ENCODE data around the gene GCFC2.
"Not testable (repeated sequence)": the region's sequence is repeated elsewhere in the genome, so short reads cannot be mapped to it uniquely, and the experiment has no call there.

GCFC2 gene

DNA sequence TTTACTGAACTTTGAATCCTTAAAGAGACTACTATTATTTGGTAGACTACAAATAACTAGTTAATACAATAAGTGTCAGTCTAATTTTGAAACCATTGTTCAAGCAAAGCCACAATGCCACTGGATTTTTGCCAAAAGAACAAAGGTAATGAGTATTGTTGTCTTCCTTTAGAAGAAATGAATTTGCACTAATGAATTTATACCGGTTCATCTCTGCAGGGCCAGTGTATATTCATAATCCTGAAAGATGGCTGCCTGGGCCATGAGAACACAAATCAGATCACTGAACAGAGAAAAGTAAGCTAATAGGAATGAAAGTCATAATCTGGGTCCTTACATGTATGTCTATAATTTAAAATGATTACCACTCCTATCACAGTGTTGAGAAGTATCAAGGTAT, 31.2 kb downstream of the GCFC2 start:
- DNase-seq: no peak

DNA sequence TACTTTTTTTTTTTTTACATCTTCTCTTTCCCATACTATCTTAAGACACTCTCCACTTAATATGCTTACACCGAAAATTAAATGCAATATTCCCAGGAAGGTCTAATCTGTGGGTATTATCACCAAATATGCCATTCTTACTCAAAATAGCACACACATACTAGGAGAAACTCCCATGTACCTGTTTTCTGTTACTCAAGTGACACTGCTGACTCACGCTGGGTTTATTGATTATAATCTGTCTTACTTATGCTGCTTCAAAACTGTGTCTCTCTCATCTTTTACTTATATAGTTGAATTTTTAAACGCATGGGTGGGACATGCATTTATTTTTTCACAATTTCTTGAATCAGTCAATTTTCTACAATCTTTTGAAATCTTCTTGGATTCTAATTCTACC, 34.3 kb downstream of the GCFC2 start:
- DNase-seq: no peak

DNA sequence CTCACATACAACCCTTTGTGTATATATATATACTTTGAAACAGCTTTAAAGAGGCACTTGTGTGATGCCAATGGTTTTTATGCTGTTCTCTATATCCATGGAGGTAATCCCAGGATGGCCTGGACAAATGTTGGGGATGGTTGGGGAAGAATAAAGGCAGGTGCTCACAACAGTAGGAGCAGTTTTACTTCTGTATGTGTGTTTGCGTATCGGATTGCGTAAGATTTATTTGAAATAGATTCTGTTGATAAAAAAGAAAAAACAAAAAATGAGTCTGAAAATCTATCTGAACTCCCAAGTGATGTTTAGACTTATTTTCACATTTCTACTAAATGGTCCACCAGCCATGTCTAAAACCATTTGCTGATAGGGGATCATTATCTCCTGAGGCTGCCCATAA, 34.8 kb downstream of the GCFC2 start:
- DNase-seq: no peak

GRCh38 chr2:75675423-75675822, 35.3 kb downstream of the GCFC2 start:
- DNase-seq: not testable (repeated sequence)

DNA sequence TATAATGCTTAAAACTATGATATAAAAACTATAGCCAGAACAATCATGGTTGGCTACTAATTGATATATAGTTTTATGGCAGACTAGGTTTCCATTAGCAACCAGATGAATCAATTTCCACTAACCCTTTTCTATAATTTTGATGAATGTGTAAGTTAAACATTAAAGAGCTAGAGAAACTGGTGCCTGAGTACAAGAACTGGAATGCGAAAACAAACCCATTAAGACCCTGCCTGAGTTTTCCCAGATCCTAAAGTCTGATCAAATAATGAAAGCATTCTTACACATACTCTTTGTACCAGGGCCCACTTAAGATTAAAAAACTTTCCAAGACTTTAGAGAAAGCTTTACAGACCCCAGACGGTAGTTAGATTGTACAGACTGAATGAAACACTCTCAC, 42.8 kb downstream of the GCFC2 start:
- DNase-seq: no peak

GRCh38 chr2:75666911-75667310, 43.8 kb downstream of the GCFC2 start:
- no peak for DNase-seq

- DNase-seq: no peak
Observed at GRCh38 chr2:75657798-75658197, 52.9 kb downstream of the GCFC2 start.

DNA sequence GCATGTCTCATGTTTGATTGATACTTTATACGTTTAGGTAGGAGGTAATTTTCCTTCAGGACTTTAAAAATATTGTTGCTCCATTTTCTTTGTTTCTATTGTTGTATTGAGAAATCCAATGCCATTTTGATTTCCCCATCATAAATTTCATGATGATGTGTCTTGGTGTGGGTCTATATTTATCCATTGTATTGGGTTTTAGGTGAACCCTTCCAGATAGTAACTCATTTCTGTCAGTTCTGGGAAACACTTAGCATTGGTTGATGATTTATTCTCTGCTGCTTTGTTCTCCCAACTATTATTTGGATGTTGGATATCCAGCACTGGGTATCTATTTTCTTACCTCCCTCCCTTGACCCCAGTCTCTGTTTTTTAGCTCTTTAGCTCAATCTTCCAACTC, 54.2 kb downstream of the GCFC2 start:
- no peak for DNase-seq

GRCh38 chr2:75655861-75656260, 54.9 kb downstream of the GCFC2 start:
- no peak for DNase-seq

- no peak for DNase-seq
Observed at GRCh38 chr2:75654012-75654411, 56.7 kb downstream of the GCFC2 start.

GRCh38 chr2:75647771-75648170, 62.9 kb downstream of the GCFC2 start:
- no peak for DNase-seq

DNA sequence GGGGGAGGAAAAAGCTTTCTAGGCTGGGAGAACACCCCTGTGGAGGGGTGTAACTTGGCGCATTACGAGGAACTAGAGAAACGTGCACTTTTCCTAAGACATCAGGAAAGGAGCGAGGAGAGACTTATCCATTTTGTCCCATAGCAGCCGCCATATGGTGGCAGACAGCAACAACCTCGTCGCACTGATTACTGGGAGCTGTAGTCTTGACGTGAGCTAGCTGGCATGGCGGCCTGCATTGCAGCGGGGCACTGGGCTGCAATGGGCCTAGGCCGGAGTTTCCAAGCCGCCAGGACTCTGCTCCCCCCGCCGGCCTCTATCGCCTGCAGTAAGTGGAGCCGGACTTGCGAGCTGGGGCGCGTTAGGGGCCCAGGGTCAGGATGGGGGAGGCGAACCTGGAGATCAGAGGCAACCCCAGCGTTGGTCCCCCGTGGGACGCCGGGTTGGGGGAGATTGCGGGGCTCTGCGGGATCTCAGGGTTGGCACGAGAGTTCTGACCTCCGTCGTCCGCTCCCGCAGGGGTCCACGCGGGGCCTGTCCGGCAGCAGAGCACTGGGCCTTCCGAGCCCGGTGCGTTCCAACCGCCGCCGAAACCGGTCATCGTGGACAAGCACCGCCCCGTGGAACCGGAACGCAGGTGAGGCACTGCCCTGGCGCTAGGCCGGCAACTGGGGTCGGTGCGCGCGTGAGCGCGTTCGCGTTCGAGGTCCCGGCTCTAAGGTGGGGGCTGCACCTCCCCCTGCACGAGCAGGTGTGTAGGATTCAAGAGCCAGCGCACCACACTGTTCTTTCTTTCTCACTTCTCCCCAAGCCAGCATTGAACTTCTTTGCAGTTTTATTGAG, 63.9 kb downstream of the GCFC2 start, which contains the start of gene MRPL19:
MRPL19 (plus strand) TSS at position 201 of the 843 bp plus-strand sequence; CDS start at position 226, 25 bp downstream.
- DNase-seq: peak; percentile 93

DNA sequence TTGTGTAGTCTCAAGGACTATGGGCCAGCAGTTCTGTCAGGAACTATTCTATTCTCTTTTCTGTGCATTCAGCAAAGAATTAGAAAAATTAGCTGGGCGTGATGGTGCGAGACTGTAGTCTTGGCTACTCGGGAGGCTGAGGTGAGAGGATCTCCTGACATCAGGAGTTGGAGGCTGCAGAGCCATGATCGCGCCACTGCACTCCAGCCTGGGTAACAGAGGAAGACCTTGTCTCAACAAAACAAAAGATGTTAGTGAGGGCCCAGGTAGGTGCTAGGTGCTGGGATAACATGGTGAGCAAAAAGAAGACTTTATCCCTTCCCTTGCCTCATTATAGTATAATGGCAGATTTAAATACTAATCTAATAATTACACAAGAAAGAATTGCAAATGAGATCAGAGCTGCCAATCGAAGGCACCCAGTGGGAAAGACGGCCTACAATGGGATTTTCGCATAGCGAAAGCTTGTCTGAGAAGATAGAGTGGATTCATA, 64.6 kb downstream of the GCFC2 start:
- DNase-seq: peak; percentile 27

DNA sequence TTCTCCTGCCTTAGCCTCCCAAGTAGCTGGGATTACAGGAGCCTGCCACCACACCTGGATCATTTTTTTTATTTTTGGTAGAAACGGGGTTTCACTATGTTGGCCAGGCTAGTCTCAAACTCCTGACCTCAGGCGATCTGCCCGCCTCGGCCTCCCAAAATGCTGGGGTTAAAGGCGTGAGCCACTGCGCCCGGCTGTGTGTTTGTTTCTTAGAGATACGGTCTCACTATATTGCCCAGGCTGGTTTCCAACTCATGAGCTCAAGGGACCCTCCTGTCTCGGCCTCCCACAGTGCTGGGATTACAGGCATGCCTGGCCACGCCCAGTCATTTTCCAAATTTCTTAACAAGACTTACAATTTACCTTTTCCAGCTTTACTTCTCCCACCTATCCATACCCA, 65.1 kb downstream of the GCFC2 start:
- DNase-seq: no peak

DNA sequence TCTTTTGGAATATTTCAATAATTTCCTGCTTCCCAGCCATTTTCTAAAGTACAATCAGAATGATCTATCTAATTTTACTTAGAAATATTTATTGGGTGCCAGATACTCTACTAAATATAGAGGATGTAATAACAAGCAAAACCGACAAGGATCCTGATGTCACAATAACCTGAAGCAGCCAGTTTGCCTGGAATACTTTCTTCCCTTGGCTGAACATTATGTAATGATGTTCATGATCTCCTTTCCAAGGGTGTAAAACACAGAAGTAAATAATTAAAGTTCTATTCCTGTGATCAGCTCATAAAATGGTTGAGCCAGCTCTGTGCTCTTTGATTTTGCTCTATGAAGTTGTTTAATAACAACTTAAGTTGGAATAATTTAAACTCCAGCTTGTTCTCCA, 66.7 kb downstream of the GCFC2 start:
- no peak for DNase-seq

- DNase-seq: no peak
Observed at GRCh38 chr2:75641587-75641986, 69.1 kb downstream of the GCFC2 start.

DNA sequence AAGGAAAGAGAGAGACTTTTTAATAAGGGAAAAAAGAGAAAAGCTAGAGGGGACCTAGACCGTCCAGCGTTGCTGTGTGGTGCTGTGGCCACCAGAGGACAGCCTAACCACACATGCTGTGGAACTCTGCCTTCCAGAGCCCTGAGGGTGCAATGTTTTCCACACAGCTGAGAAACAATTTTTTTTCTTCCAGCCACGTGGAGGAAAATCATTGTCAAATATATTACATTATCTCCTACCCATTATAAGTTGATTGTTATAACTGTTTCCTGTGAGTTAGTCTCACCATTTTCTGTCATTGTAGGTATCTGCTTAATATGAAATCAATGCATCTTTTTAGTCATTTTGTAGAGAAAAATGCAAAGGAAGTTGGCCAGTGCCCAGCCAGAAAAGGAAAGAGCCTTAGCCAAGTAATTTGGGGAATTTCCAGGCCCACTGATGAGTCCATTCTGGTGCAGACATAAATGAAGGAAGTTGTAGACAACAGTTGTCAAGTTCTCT, 70.0 kb downstream of the GCFC2 start:
- DNase-seq: peak; percentile 50

- peak; percentile 17 for DNase-seq
Observed at GRCh38 chr2:75637568-75637967, 73.1 kb downstream of the GCFC2 start.

- no peak for DNase-seq
Observed at GRCh38 chr2:75634945-75635344, 75.8 kb downstream of the GCFC2 start.

DNA sequence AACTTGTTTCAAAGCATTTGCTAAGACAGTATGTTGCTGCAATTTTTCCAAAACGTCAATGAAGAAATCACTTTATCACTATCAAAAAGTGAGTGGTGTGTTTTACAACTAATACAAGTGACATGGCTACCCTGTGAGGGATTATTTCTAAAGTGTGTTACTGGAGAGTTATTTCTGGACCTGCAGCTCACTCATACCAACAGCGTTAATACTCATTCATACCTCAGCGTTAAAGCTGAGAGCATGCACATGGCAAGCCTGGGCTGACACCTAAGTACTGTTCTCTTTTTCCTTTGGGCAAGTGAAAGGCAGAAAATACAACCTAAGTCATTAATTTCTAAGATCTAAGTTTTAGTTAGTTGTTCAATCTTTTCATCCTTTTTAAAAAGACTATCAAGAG, 77.1 kb downstream of the GCFC2 start:
- no peak for DNase-seq

DNA sequence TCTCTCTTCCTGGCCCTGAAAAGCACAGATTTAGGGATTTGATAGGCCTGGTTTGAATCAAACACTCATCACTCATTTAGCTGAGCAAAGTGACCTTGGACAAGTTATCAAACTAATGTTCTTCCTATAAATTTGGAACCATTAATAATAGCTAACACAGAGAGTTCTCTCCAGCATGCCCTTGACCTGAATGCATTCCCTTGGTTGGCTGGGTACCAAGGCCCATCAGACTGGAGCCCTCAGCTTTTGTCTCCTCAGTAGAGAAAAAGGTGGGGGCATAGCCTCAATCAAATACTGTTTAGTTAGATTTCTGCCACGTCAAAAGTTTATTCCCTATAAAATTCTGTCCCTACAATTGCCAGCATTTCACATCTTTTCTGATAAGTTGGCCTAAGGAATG, 77.9 kb downstream of the GCFC2 start:
- DNase-seq: no peak

DNA sequence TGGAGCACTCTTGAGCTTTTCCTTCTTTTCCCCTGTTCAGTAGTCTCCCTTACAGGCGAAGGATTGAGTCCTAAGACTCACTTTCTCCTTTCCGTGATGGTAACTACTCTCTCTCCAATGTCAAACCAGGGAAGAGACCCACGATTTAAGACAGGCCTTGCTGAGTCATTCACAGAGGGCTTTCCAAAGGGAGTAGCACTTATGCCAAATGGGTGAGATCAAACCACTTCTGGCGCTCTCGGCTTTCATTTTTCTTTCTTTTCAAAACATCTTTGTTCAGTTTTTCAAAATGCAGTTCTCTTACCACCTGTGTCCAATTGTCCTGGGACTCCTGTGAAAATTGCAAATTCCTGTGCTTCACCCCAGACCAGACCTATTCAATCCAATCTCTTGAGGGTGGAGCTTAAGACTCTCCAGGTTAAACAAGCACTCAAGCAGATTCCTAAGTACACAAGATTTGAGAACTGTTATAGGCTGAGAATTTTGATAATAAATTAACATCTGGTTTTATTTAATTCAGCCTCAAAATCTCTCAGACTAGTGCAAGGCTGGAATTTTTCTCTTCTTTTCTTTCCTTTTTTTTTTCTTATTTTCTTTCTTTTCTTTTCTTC, 78.5 kb downstream of the GCFC2 start:
- no peak for DNase-seq

GRCh38 chr2:75627902-75628504, 82.7 kb downstream of the GCFC2 start:
- DNase-seq: peak; percentile 80

- DNase-seq: no peak
Observed at GRCh38 chr2:75622929-75623328, 87.8 kb downstream of the GCFC2 start.

Data from NCI-H146 (cell line).